Upper lobe of left lung (tissue), 6 donors: Measurements from ENCODE around the gene NHSL2. TPM values are rescaled to one million over a fixed set of nuclear protein-coding genes. Genes with fewer than 3 reads are reported as not detected.
A peak's percentile ranks its signal among the peaks of the same experiment; 100 is the strongest.

Source experiments
- ATAC-seq, 2 donors: fragments of 200-7000 bp; cut with Tn5 transposase; one replicate each; pipeline ENCODE4 v1.9.1; 2022; ENCODE audit warnings: mild to moderate bottlenecking in 2 of 2, moderate library complexity in 2 of 2; ENCODE audit not compliant: low FRiP score in 2 of 2
- DNase-seq, 2 donors: peaks; one replicate each; pipeline ENCODE4 v3.0.0-alpha.2; 2019 to 2020
- H3K27ac ChIP-seq, 4 donors: fragments of 200-600 bp; sonication (generic); one replicate each; pipeline ENCODE4 v1.5.1; 2016 to 2019
- H3K27me3 ChIP-seq, 4 donors: fragments of 200-600 bp; sonication (generic); one replicate each; pipeline ENCODE4 v1.5.1; 2017 to 2019
- H3K36me3 ChIP-seq, 4 donors: fragments of 200-600 bp; sonication (generic); one replicate each; pipeline ENCODE4 v1.5.1; 2016 to 2019
- H3K4me1 ChIP-seq, 4 donors: fragments of 200-600 bp; sonication (generic); one replicate each; pipeline ENCODE4 v1.5.1; 2018 to 2019
- H3K4me3 ChIP-seq, 4 donors: fragments of 200-600 bp; sonication (generic); one replicate each; pipeline ENCODE4 v1.5.1; 2017 to 2019; ENCODE audit warnings: mild to moderate bottlenecking in 2 of 4, moderate library complexity in 1 of 4
- H3K9me3 ChIP-seq, 4 donors: fragments of 200-600 bp; sonication (generic); one replicate each; pipeline ENCODE4 v1.5.1; 2018 to 2019
- CTCF ChIP-seq, 6 experiments: fragments of 450-650 bp in 4 of 6; fragments of 200-600 bp in 2 of 6; sonication (generic) in 2 of 6; IDR thresholded peaks; one replicate each; pipeline ENCODE4 v1.5.1; 2016 to 2019; ENCODE audit warnings: antibody characterized with exemption in 6 of 6
- EP300 ChIP-seq, 4 donors: sonication (generic); formaldehyde crosslinking; IDR thresholded peaks; one replicate each; pipeline ENCODE4 v1.5.1; 2017; ENCODE audit warnings: antibody characterized with exemption in 4 of 4, control low read depth in 2 of 4
- POLR2A ChIP-seq, 4 donors: fragments of 450-650 bp; IDR thresholded peaks; one replicate each; pipeline ENCODE4 v1.5.1; 2016 to 2017; ENCODE audit warnings: antibody characterized with exemption in 4 of 4, mild to moderate bottlenecking in 2 of 4
- POLR2AphosphoS5 ChIP-seq, 2 donors: sonication (generic); formaldehyde crosslinking; IDR thresholded peaks; one replicate each; pipeline ENCODE4 v1.5.1; 2017; ENCODE audit warnings: antibody characterized with exemption in 2 of 2
- WGBS, 2 donors: methylation state at CpG; one replicate each; pipeline ENCODE4 v1.1.5; 2017 to 2018; 5-methylcytosine and 5-hydroxymethylcytosine counted together
- total RNA-seq, 6 donors: library from RNA; depleted of rRNA in 4 of 6; stranded (reverse); fragments of >200 nt in 4 of 6; gene quantifications; one replicate each; pipeline versions ENCODE4 v1.1.0 to v1.2.1, GENCODE V29; 2016 to 2021
- donor health status: DM: no; HTN: no; CAD: no; lungs with moderate emphysema.
- donor health status: DM: no; HTN: yes; CAD: no; lungs with severe emphysema.

The NHSL2 gene
- total RNA-seq, 6 donors from 2014 or later, result 5.8 to 18.3 (median 9.9) TPM

GRCh38 chrX:72027914-72028307 is 117.3 kb downstream of the NHSL2 start:
- ATAC-seq, result no peak
- Histone ChIP-seq H3K27me3 (no peaks in the 10 kb centered on the region), H3K4me1 (peaks cover 0 to 7% (median 5%) of the 10 kb centered on the region in 4 donors), H3K36me3 (no peaks in the 10 kb centered on the region), H3K27ac (no peak overlapping the region), H3K4me3 (no peak overlapping the region), H3K9me3 (no peaks in the 10 kb centered on the region)
- DNase-seq, result no peak
- WGBS, 2 donors, result 71% methylated on average over 2 of the region's 2 CpGs; no CpG with 5 or more reads in 1 of the 2 donors
- TF ChIP-seq CTCF (IDR thresholded peaks at IDR 0.05) (no peak), POLR2AphosphoS5 (IDR thresholded peaks at IDR 0.05) (no peak), EP300 (IDR thresholded peaks at IDR 0.05) (no peak), POLR2A (IDR thresholded peaks at IDR 0.05) (no peak)

- no peak for DNase-seq
- no peaks in the 10 kb centered on the region for H3K27me3 ChIP-seq
- no peaks in the 10 kb centered on the region for H3K9me3 ChIP-seq
- TF ChIP-seq POLR2A (IDR thresholded peaks at IDR 0.05) (no peak), EP300 (IDR thresholded peaks at IDR 0.05) (no peak), POLR2AphosphoS5 (IDR thresholded peaks at IDR 0.05) (no peak), CTCF (IDR thresholded peaks at IDR 0.05) (no peak)
- WGBS, 2 donors, result 73 to 100% methylated on average over 1 to 6 of the region's 6 CpGs
- H3K4me3 ChIP-seq, result no peak overlapping the region
- H3K27ac ChIP-seq, result peak overlapping the region in 1 of 4 donors; percentile 21
- no peak for ATAC-seq
- peaks cover 0 to 7% (median 5%) of the 10 kb centered on the region in 4 donors for H3K4me1 ChIP-seq
- no peaks in the 10 kb centered on the region for H3K36me3 ChIP-seq
Measured at GRCh38 chrX:72028701-72029470, 118.2 kb downstream of the NHSL2 start.

- H3K27ac ChIP-seq, result peak overlapping the region in 1 of 4 donors; percentile 21
- H3K27me3 ChIP-seq, result no peaks in the 10 kb centered on the region
- DNase-seq (no peak), ATAC-seq (no peak)
- H3K36me3 ChIP-seq, result no peaks in the 10 kb centered on the region
- TF ChIP-seq POLR2A (IDR thresholded peaks at IDR 0.05), result no peak
- TF ChIP-seq POLR2AphosphoS5 (IDR thresholded peaks at IDR 0.05), result no peak
- no peak for TF ChIP-seq EP300 (IDR thresholded peaks at IDR 0.05)
- TF ChIP-seq CTCF (IDR thresholded peaks at IDR 0.05), result no peak
- no peak overlapping the region for H3K4me3 ChIP-seq
- H3K4me1 ChIP-seq, result peaks cover 0 to 7% (median 5%) of the 10 kb centered on the region in 4 donors
- 50 to 53% methylated on average over 4 to 7 of the region's 7 CpGs for WGBS, 2 donors
- H3K9me3 ChIP-seq, result no peaks in the 10 kb centered on the region
Measured at GRCh38 chrX:72029483-72030411, 119.1 kb downstream of the NHSL2 start.

- H3K27me3 ChIP-seq, result no peaks in the 10 kb centered on the region
- H3K4me3 ChIP-seq, result no peak overlapping the region
- H3K27ac ChIP-seq, result no peak overlapping the region
- 51 to 55% methylated on average over 3 of the region's 3 CpGs for WGBS, 2 donors
- DNase-seq, result no peak
- H3K9me3 ChIP-seq, result no peaks in the 10 kb centered on the region
- TF ChIP-seq EP300 (IDR thresholded peaks at IDR 0.05) (no peak), POLR2AphosphoS5 (IDR thresholded peaks at IDR 0.05) (no peak), CTCF (IDR thresholded peaks at IDR 0.05) (no peak)
- ATAC-seq, result no peak
- peaks cover 0 to 7% (median 5%) of the 10 kb centered on the region in 4 donors for H3K4me1 ChIP-seq
- no peaks in the 10 kb centered on the region for H3K36me3 ChIP-seq
Measured at GRCh38 chrX:72030431-72030830, 119.8 kb downstream of the NHSL2 start.
